ENCODE results near the gene CAV2. TPM values are rescaled to one million over a fixed set of nuclear protein-coding genes. Genes with fewer than 3 reads are reported as not detected.

The CAV2 gene
- total RNA-seq, 1 experiment from 2014 or later, result 171 TPM

DNA sequence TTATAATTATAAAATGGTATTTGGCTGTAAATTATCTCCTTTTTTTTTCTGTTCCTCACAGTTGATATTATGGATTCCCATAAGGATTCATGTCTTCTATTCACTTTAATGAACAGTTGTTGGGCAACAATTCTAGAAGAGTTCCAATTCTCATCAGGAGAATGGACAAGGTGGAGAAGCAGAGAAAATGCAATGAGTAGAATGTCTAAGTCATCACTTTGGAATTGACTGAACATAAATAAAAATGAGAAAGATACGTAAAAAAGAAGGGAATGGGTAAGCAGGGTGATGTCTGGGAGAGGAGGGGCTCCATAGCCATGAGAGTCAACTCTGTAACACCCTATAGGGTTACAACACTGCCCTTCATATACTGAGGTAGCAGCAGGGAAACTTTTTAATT, 1.8 kb upstream of the CAV2 start:
- peaks cover 32% of the 10 kb centered on the region for H3K4me1 Mint-ChIP-seq (ENCODE audit: insufficient read depth, unreplicated experiment)
- H3K4me3 Mint-ChIP-seq (ENCODE audit: unreplicated experiment), result no peak overlapping the region
- H3K27me3 Mint-ChIP-seq (ENCODE audit: insufficient read depth, unreplicated experiment), result no peaks in the 10 kb centered on the region
- no TSS peak for BruUV-seq (replicated peaks)
- POLR2A ChIA-PET, result interaction anchor here (0.6 to 14.6 kb wide), 7 partner anchors 13 to 256 kb away, joined by 3 to 241 read pairs (median 6); partner anchors contain the start of gene CAV1
- TF ChIP-seq, protein P1, sequence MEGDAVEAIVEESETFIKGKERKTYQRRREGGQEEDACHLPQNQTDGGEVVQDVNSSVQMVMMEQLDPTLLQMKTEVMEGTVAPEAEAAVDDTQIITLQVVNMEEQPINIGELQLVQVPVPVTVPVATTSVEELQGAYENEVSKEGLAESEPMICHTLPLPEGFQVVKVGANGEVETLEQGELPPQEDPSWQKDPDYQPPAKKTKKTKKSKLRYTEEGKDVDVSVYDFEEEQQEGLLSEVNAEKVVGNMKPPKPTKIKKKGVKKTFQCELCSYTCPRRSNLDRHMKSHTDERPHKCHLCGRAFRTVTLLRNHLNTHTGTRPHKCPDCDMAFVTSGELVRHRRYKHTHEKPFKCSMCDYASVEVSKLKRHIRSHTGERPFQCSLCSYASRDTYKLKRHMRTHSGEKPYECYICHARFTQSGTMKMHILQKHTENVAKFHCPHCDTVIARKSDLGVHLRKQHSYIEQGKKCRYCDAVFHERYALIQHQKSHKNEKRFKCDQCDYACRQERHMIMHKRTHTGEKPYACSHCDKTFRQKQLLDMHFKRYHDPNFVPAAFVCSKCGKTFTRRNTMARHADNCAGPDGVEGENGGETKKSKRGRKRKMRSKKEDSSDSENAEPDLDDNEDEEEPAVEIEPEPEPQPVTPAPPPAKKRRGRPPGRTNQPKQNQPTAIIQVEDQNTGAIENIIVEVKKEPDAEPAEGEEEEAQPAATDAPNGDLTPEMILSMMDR (IDR thresholded peaks at IDR 0.05; ENCODE audit: unreplicated experiment), result no peak
- CTCF ChIA-PET, result interaction anchor here (0.5 to 4.8 kb wide), 5 partner anchors 26 to 617 kb away, joined by 3 to 27 read pairs (median 4); no protein-coding TSS in a partner anchor
- no peaks in the 10 kb centered on the region for H3K9me3 Mint-ChIP-seq (ENCODE audit: unreplicated experiment)
- peak overlapping the region; percentile 64 for H3K27ac Mint-ChIP-seq (ENCODE audit: low read depth, unreplicated experiment)
- peaks cover 16% of the 10 kb centered on the region for H3K36me3 Mint-ChIP-seq (ENCODE audit: insufficient read depth, unreplicated experiment)
- intact Hi-C loops (cut with micrococcal nuclease), result loop anchor here (5.0 kb wide), 1 partner anchor 40 kb away; no protein-coding TSS in a partner anchor
- no peak for DNase-seq (ENCODE audit: unreplicated experiment)

DNA sequence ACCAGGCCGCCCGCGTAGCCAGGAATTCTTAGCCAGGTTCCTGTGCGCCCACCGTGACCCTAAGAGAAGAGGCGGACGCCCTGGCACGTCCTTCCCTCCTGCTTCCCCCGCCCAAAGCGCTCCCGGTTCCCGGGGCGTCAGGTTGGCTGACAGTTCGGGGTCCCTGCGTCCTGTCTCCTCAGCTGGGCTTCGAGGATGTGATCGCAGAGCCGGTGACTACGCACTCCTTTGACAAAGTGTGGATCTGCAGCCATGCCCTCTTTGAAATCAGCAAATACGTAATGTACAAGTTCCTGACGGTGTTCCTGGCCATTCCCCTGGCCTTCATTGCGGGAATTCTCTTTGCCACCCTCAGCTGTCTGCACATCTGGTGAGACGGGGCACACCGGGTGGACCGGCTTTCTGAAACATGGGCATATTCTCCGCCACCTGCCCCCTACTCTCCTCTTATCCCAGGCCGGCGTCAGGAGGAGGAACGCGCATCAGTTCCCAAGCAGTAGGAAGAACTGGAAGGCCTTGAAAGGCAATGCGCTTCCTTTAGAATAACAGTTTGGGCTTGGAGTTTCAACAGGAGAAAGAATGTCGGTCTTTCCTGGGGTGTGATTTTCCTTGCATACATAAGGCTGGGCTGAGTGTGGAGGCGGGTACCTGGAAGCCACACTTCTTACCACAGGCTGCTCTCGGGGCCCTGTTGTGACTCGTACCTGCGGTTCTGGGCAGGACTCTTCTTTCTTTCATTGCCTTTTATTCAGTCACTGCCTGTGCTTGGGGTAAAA, 728 bp downstream of the CAV2 start:
- TF ChIP-seq, protein P1 (IDR thresholded peaks at IDR 0.05; ENCODE audit: unreplicated experiment), result no peak
- POLR2A ChIA-PET, result interaction anchor here (0.7 to 14.6 kb wide), 18 partner anchors 11 to 288 kb away, joined by 3 to 241 read pairs (median 7); partner anchors contain the start of genes CAV1, MET and TES
- H3K9me3 Mint-ChIP-seq (ENCODE audit: unreplicated experiment), result no peaks in the 10 kb centered on the region
- H3K4me3 Mint-ChIP-seq (ENCODE audit: unreplicated experiment), result peak overlapping the region; percentile 87
- peak overlapping the region; percentile 90 for H3K27ac Mint-ChIP-seq (ENCODE audit: low read depth, unreplicated experiment)
- no peaks in the 10 kb centered on the region for H3K27me3 Mint-ChIP-seq (ENCODE audit: insufficient read depth, unreplicated experiment)
- TSS peak; percentile 41 for BruUV-seq (replicated peaks)
- H3K4me1 Mint-ChIP-seq (ENCODE audit: insufficient read depth, unreplicated experiment), result peaks cover 33% of the 10 kb centered on the region
- peak; percentile 86 for DNase-seq (ENCODE audit: unreplicated experiment)
- intact Hi-C loops (cut with micrococcal nuclease), result loop anchor here (1.0 to 5.0 kb wide), 5 partner anchors 26 to 240 kb away; no protein-coding TSS in a partner anchor
- peaks cover 23% of the 10 kb centered on the region for H3K36me3 Mint-ChIP-seq (ENCODE audit: insufficient read depth, unreplicated experiment)
- CTCF ChIA-PET, result interaction anchor here (0.7 to 2.7 kb wide), 5 partner anchors 12 to 241 kb away, joined by 3 to 20 read pairs (median 4); no protein-coding TSS in a partner anchor

DNA sequence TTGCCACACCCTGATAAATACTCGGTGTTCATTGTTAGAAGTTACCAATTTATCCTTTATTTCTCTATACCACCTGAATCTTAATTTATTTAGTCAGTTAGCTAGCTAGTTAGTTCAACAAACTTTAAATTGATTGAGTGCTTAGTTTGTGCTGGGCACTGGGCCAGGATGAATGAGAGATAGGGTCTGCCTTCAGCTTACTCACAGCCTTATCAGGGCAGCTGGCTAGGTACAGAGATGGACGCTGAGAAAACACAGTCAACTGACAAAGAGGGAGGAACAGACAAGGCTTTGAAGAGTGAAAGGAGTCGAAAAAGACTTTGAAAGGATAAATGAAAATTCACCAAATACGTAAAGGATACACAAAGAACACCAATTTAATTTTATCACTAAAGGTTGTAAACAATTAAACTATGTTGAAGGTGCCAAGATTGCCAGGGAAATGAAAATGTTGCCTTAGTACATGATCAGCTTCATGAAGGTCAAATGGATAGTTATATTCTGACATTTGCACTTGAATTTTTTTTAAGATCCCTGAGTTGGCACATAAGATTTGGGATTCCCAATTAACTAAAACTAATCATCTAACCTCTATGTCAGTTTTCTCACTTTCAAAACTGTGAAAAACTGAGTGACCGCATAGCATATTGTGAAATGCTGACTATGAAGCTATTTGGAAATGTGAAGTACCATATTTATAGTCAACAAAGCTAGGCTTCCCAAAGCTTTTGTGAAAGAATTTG, 2.1 kb downstream of the CAV2 start:
- CTCF ChIA-PET, result interaction anchor here (0.6 to 2.8 kb wide), 15 partner anchors 9 to 295 kb away, joined by 3 to 37 read pairs (median 3); no protein-coding TSS in a partner anchor
- POLR2A ChIA-PET, result interaction anchor here (0.5 to 14.6 kb wide), 27 partner anchors 9 to 293 kb away, joined by 3 to 241 read pairs (median 6); partner anchors contain the start of genes CAV1 and TES
- no peaks in the 10 kb centered on the region for H3K27me3 Mint-ChIP-seq (ENCODE audit: insufficient read depth, unreplicated experiment)
- peaks cover 36% of the 10 kb centered on the region for H3K4me1 Mint-ChIP-seq (ENCODE audit: insufficient read depth, unreplicated experiment)
- peak overlapping the region; percentile 87 for H3K4me3 Mint-ChIP-seq (ENCODE audit: unreplicated experiment)
- H3K36me3 Mint-ChIP-seq (ENCODE audit: insufficient read depth, unreplicated experiment), result peaks cover 36% of the 10 kb centered on the region
- TF ChIP-seq, protein P1 (IDR thresholded peaks at IDR 0.05; ENCODE audit: unreplicated experiment), result no peak
- H3K27ac Mint-ChIP-seq (ENCODE audit: low read depth, unreplicated experiment), result peak overlapping the region; percentile 90
- peak; percentile 43 for DNase-seq (ENCODE audit: unreplicated experiment)
- intact Hi-C loops (cut with micrococcal nuclease), result loop anchor here (5.0 kb wide), 1 partner anchor 86 kb away; no protein-coding TSS in a partner anchor
- BruUV-seq (replicated peaks), result no TSS peak
- H3K9me3 Mint-ChIP-seq (ENCODE audit: unreplicated experiment), result no peaks in the 10 kb centered on the region
